Liver (tissue), 9 donors: Measurements from ENCODE around the gene FER1L5. TPM values are rescaled to one million over a fixed set of nuclear protein-coding genes. Genes with fewer than 3 reads are reported as not detected.

ENCODE experiments used
- DNase-seq: peaks from one replicate; pipeline ENCODE4 v3.0.0-alpha.2; 2017; ENCODE audit warnings: low spot score
- H3K27ac ChIP-seq, 2 donors: one replicate each; pipeline ENCODE4 v1.7.0; 2013; ENCODE audit warnings: inconsistent platforms in 2 of 2, low read length in 2 of 2, control low read depth in 1 of 2, low read depth in 1 of 2, mild to moderate bottlenecking in 1 of 2
- H3K27me3 ChIP-seq, 4 donors: one replicate each; pipeline versions ENCODE4 v1.6.1 to v1.7.0; 2013; ENCODE audit warnings: low read length in 3 of 4, inconsistent platforms in 1 of 4, mild to moderate bottlenecking in 1 of 4, moderate library complexity in 1 of 4; ENCODE audit not compliant: control insufficient read depth in 4 of 4, insufficient read depth in 4 of 4
- H3K36me3 ChIP-seq, 4 donors: one replicate each; pipeline versions ENCODE4 v1.6.1 to v1.7.0; 2013; ENCODE audit warnings: low read length in 3 of 4, mild to moderate bottlenecking in 3 of 4, low read depth in 1 of 4, moderate library complexity in 1 of 4; ENCODE audit not compliant: control insufficient read depth in 4 of 4, insufficient read depth in 3 of 4
- H3K4me1 ChIP-seq, 4 donors: one replicate each; pipeline versions ENCODE4 v1.6.1 to v1.7.0; 2013; ENCODE audit warnings: low read length in 3 of 4, mild to moderate bottlenecking in 3 of 4, moderate library complexity in 1 of 4; ENCODE audit not compliant: control insufficient read depth in 4 of 4, insufficient read depth in 4 of 4
- H3K4me3 ChIP-seq, 3 donors: one replicate each; pipeline versions ENCODE4 v1.6.1 to v1.7.0; 2013; ENCODE audit warnings: low read length in 3 of 3, control low read depth in 1 of 3, low read depth in 1 of 3, mild to moderate bottlenecking in 1 of 3
- H3K9ac ChIP-seq, 2 donors: one replicate each; pipeline ENCODE4 v1.7.0; 2013; ENCODE audit warnings: low read length in 2 of 2, mild to moderate bottlenecking in 2 of 2, moderate library complexity in 2 of 2, control low read depth in 1 of 2, low read depth in 1 of 2
- H3K9me3 ChIP-seq, 4 donors: one replicate each; pipeline versions ENCODE4 v1.6.1 to v1.7.0; 2013; ENCODE audit warnings: low read length in 3 of 4; ENCODE audit not compliant: control insufficient read depth in 4 of 4
- EGR1 ChIP-seq, 2 donors: IDR thresholded peaks; 2 replicates each; pipeline ENCODE4 v1.6.1; 2016 to 2018; ENCODE audit warnings: antibody characterized with exemption in 2 of 2, low read depth in 2 of 2
- FOXA1 ChIP-seq: IDR thresholded peaks from 2 replicates; pipeline ENCODE4 v1.6.1; 2016; ENCODE audit warnings: antibody characterized with exemption
- FOXA2 ChIP-seq: IDR thresholded peaks from 2 replicates; pipeline ENCODE4 v1.6.1; 2016; ENCODE audit warnings: antibody characterized with exemption
- GABPA ChIP-seq, 2 donors: IDR thresholded peaks in 1 of 2; conservative IDR thresholded peaks in 1 of 2; 2 replicates each; pipeline ENCODE4 v1.6.1; 2016; ENCODE audit warnings: antibody characterized with exemption in 2 of 2, mild to moderate bottlenecking in 1 of 2, moderate library complexity in 1 of 2
- HNF4A ChIP-seq, 2 donors: conservative IDR thresholded peaks; 2 replicates each; pipeline ENCODE4 v1.6.1; 2016; ENCODE audit warnings: antibody characterized with exemption in 2 of 2, mild to moderate bottlenecking in 2 of 2
- HNF4G ChIP-seq: IDR thresholded peaks from 2 replicates; pipeline ENCODE4 v1.6.1; 2016; ENCODE audit warnings: antibody characterized with exemption
- NR2F2 ChIP-seq: IDR thresholded peaks from 2 replicates; pipeline ENCODE4 v1.6.1; 2016; ENCODE audit warnings: antibody characterized with exemption
- RAD21 ChIP-seq, 2 donors: IDR thresholded peaks; 2 replicates each; pipeline ENCODE4 v1.6.1; 2016; ENCODE audit warnings: antibody characterized with exemption in 2 of 2, mild to moderate bottlenecking in 2 of 2
- RXRA ChIP-seq, 2 donors: IDR thresholded peaks; 2 replicates each; pipeline ENCODE4 v1.6.1; 2017 to 2018; ENCODE audit warnings: antibody characterized with exemption in 2 of 2, mild to moderate bottlenecking in 1 of 2
- SP1 ChIP-seq: IDR thresholded peaks from 2 replicates; pipeline ENCODE4 v1.6.1; 2018; ENCODE audit warnings: antibody characterized with exemption, mild to moderate bottlenecking
- TAF1 ChIP-seq: conservative IDR thresholded peaks from 2 replicates; pipeline ENCODE4 v1.6.1; 2016; ENCODE audit warnings: antibody characterized with exemption, mild to moderate bottlenecking
- YY1 ChIP-seq: IDR thresholded peaks from 2 replicates; pipeline ENCODE4 v1.6.1; 2016; ENCODE audit warnings: antibody characterized with exemption, mild to moderate bottlenecking
- WGBS: extraction: QIAGEN DNeasy Blood & Tissue Kit; methylation state at CpG from one replicate; pipeline ENCODE4 v1.1.7; 2013; 5-methylcytosine and 5-hydroxymethylcytosine counted together
- polyA plus RNA-seq, 2 donors: library from polyadenylated mRNA; stranded (reverse) in 1 of 2; unstranded in 1 of 2; fragments of 200-250 nt in 1 of 2; fragments of >200 nt in 1 of 2; fragmentation: Nextera tagmentation in 1 of 2; extraction: Ambion mirVana in 1 of 2; gene quantifications; one replicate each; pipeline versions ENCODE4 v1.2.1 to v1.2.3, GENCODE V29; 2013 to 2015
- total RNA-seq, 2 donors: library from RNA; depleted of rRNA; stranded (reverse); fragments of >200 nt; gene quantifications; one replicate each; pipeline ENCODE4 v1.2.3, GENCODE V29; 2014
- TF ChIP-seq, protein P1 (sequence below): IDR thresholded peaks from 2 replicates; pipeline ENCODE4 v1.6.1; 2016; ENCODE audit warnings: antibody characterized with exemption
- TF ChIP-seq, protein P2 (sequence below): IDR thresholded peaks from 2 replicates; pipeline ENCODE4 v1.6.1; 2016; ENCODE audit warnings: antibody characterized with exemption
- TF ChIP-seq, protein P3 (sequence below): IDR thresholded peaks from 2 replicates; pipeline ENCODE4 v1.6.1; 2016; ENCODE audit warnings: antibody characterized with exemption, mild to moderate bottlenecking
- TF ChIP-seq, protein P4 (sequence below): fragments of 150-350 bp; IDR thresholded peaks from 2 replicates; pipeline ENCODE4 v1.5.1; 2017; ENCODE audit warnings: improper control_type of control experiment, low read depth, low read length; ENCODE audit not compliant: missing input control
- donor health status: healthy.
- donor health status: healthy.
- donor health status: healthy.
- donor health status: healthy.
- donor health status: healthy.

FER1L5 gene
- total and polyA plus RNA-seq, 4 donors = under 0.01 TPM; not detected in 3

DNA sequence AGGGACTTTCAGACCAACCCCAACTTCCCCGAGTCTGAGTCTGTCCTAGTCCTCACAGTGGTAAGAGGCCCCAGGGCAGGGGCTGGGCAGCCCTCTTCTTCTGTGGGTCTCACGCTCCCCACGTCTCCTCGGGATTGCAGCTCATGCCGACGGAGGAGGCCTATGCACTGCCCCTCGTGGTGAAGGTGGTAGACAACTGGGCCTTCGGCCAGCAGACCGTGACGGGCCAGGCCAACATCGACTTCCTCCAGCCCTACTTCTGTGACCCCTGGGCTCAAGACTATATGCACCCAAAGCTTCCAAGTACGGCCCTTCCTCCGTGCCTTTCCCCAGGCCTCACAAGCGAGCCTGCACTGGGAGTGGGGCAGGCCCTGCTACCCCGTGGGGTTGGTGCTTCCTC lies 53.0 kb downstream of the FER1L5 start:
- Histone ChIP-seq H3K4me3 (no peak overlapping the region), H3K4me1 (no peaks in the 10 kb centered on the region), H3K27me3 (no peaks in the 10 kb centered on the region), H3K27ac (no peak overlapping the region), H3K9me3 (no peaks in the 10 kb centered on the region), H3K9ac (no peak overlapping the region), H3K36me3 (no peaks in the 10 kb centered on the region)
- DNase-seq = no peak
- TF ChIP-seq RAD21 (IDR thresholded peaks at IDR 0.05) = no peak
- no peak for TF ChIP-seq HNF4G
- WGBS = 90% methylated on average over 15 of the region's 15 CpGs

DNA sequence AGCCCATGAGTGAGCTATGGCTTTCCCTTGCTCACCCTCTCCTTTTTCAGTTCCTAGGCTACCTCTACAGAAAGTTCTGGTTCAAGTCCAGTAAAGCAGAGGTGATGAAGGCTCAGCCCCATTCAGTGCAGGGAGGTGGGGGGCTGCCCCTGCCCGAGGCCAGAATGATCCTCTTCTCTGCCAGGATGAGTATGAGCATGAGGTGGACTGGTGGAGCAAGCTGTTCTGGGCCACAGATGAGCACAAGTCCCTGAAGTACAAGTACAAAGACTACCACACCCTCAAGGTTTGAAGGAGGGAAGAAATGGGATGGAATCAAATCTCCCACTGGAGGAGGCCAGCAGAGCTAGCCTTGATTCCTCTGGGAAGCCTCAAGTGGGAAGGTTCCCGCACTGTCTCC lies 54.9 kb downstream of the FER1L5 start:
- no peak overlapping the region for H3K27ac ChIP-seq
- no peaks in the 10 kb centered on the region for H3K36me3 ChIP-seq
- H3K27me3 ChIP-seq = no peaks in the 10 kb centered on the region
- TF ChIP-seq, protein P1, sequence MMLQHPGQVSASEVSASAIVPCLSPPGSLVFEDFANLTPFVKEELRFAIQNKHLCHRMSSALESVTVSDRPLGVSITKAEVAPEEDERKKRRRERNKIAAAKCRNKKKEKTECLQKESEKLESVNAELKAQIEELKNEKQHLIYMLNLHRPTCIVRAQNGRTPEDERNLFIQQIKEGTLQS = no peak
- TF ChIP-seq NR2F2 = no peak
- no peak for TF ChIP-seq FOXA2
- TF ChIP-seq HNF4G = no peak
- TF ChIP-seq, protein P2, sequence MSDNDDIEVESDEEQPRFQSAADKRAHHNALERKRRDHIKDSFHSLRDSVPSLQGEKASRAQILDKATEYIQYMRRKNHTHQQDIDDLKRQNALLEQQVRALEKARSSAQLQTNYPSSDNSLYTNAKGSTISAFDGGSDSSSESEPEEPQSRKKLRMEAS = no peak
- no peak for TF ChIP-seq SP1
- TF ChIP-seq TAF1 = no peak
- no peak for TF ChIP-seq FOXA1
- no peak for TF ChIP-seq EGR1 (IDR thresholded peaks at IDR 0.05; ENCODE audit: low read depth in 2 of 2)
- TF ChIP-seq GABPA (IDR thresholded peaks at IDR 0.05 in 1 of 2, conservative IDR thresholded peaks at IDR 0.05 in 1 of 2) = no peak
- no peaks in the 10 kb centered on the region for H3K4me1 ChIP-seq
- H3K9ac ChIP-seq = no peak overlapping the region
- H3K4me3 ChIP-seq = no peak overlapping the region
- DNase-seq = no peak
- H3K9me3 ChIP-seq = no peaks in the 10 kb centered on the region
- WGBS = 91% methylated on average over 2 of the region's 2 CpGs

DNA sequence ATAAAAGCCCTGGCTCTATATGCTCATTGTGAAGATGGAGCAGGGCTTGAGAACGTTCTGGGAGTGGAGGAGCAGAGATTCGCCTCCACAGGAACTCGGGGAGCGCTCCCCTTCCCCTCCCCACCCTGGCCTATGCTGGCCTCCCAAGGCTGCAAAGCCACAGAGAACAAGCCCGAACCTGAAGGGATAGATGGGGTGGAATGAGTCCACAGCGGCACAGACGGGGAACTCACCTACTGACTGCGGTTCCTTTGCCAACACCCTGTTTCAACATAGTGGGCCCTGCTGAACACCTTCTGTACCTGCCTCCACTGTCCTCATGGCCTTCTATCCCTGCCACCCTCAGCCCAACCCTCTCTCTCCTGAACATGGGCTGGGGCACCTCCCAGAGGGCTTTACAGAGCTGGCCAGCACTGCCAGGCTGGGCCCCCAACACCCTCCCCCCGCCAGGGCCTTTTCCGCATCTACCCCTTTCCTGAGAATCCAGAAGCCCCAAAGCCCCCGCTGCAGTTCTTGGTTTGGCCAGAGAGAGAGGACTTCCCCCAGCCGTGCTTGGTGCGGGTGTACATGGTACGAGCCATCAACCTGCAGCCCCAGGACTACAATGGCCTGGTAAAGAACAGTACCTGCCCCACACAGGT lies 55.8 kb downstream of the FER1L5 start:
- TF ChIP-seq, protein P1 = no peak
- no peak for TF ChIP-seq FOXA1
- TF ChIP-seq RAD21 (IDR thresholded peaks at IDR 0.05) = no peak
- no peak for TF ChIP-seq HNF4G
- TF ChIP-seq FOXA2 = no peak
- no peak for TF ChIP-seq HNF4A (conservative IDR thresholded peaks at IDR 0.05)
- TF ChIP-seq YY1 = no peak
- TF ChIP-seq, protein P3, sequence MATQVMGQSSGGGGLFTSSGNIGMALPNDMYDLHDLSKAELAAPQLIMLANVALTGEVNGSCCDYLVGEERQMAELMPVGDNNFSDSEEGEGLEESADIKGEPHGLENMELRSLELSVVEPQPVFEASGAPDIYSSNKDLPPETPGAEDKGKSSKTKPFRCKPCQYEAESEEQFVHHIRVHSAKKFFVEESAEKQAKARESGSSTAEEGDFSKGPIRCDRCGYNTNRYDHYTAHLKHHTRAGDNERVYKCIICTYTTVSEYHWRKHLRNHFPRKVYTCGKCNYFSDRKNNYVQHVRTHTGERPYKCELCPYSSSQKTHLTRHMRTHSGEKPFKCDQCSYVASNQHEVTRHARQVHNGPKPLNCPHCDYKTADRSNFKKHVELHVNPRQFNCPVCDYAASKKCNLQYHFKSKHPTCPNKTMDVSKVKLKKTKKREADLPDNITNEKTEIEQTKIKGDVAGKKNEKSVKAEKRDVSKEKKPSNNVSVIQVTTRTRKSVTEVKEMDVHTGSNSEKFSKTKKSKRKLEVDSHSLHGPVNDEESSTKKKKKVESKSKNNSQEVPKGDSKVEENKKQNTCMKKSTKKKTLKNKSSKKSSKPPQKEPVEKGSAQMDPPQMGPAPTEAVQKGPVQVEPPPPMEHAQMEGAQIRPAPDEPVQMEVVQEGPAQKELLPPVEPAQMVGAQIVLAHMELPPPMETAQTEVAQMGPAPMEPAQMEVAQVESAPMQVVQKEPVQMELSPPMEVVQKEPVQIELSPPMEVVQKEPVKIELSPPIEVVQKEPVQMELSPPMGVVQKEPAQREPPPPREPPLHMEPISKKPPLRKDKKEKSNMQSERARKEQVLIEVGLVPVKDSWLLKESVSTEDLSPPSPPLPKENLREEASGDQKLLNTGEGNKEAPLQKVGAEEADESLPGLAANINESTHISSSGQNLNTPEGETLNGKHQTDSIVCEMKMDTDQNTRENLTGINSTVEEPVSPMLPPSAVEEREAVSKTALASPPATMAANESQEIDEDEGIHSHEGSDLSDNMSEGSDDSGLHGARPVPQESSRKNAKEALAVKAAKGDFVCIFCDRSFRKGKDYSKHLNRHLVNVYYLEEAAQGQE = no peak
- no peak for TF ChIP-seq RXRA (IDR thresholded peaks at IDR 0.05)
- TF ChIP-seq, protein P4, sequence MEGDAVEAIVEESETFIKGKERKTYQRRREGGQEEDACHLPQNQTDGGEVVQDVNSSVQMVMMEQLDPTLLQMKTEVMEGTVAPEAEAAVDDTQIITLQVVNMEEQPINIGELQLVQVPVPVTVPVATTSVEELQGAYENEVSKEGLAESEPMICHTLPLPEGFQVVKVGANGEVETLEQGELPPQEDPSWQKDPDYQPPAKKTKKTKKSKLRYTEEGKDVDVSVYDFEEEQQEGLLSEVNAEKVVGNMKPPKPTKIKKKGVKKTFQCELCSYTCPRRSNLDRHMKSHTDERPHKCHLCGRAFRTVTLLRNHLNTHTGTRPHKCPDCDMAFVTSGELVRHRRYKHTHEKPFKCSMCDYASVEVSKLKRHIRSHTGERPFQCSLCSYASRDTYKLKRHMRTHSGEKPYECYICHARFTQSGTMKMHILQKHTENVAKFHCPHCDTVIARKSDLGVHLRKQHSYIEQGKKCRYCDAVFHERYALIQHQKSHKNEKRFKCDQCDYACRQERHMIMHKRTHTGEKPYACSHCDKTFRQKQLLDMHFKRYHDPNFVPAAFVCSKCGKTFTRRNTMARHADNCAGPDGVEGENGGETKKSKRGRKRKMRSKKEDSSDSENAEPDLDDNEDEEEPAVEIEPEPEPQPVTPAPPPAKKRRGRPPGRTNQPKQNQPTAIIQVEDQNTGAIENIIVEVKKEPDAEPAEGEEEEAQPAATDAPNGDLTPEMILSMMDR = no peak
- TF ChIP-seq GABPA (IDR thresholded peaks at IDR 0.05 in 1 of 2, conservative IDR thresholded peaks at IDR 0.05 in 1 of 2) = no peak
- TF ChIP-seq, protein P2 = no peak
- Histone ChIP-seq H3K36me3 (peaks cover 0 to 6% (median 0%) of the 10 kb centered on the region in 4 donors), H3K4me3 (no peak overlapping the region), H3K27me3 (no peaks in the 10 kb centered on the region), H3K9ac (no peak overlapping the region), H3K9me3 (no peaks in the 10 kb centered on the region), H3K4me1 (no peaks in the 10 kb centered on the region), H3K27ac (no peak overlapping the region)
- DNase-seq = no peak
- WGBS = 95% methylated on average over 14 of the region's 14 CpGs
